ENCODE results near the gene LAMA3. TPM values are rescaled to one million over a fixed set of nuclear protein-coding genes. Genes with fewer than 3 reads are reported as not detected.

Gene LAMA3
- total RNA-seq, 1 experiment from 2014 or later: 5.6 TPM

- Histone ChIP-seq H3K27ac (ENCODE audit: low read depth, low read length) (no peak overlapping the region), H2AFZ (ENCODE audit: low read depth, low read length, poor library complexity, severe bottlenecking) (no peak overlapping the region), H3K4me3 (replicated peaks in 1 of 2; ENCODE audit: low read depth in 1 of 2, low read length in 2 of 2) (no peak overlapping the region), H3K4me1 (ENCODE audit: control insufficient read depth in 1 of 2, insufficient read depth in 2 of 2, low read length in 2 of 2) (peaks cover 12 to 28% of the 10 kb centered on the region in 2 experiments), H3K4me2 (ENCODE audit: low read length) (no peak overlapping the region), H4K20me1 (ENCODE audit: insufficient read depth) (no peaks in the 10 kb centered on the region), H3K79me2 (ENCODE audit: insufficient read depth, low read length) (no peaks in the 10 kb centered on the region), H3K36me3 (ENCODE audit: control insufficient read depth in 1 of 2, insufficient read depth in 2 of 2, low read length in 2 of 2) (no peaks in the 10 kb centered on the region), H3K9ac (ENCODE audit: low read length) (no peak overlapping the region), H3K9me3 (ENCODE audit: control insufficient read depth in 1 of 2, insufficient read depth in 1 of 2, low read depth in 1 of 2, low read length in 2 of 2) (no peaks in the 10 kb centered on the region), H3K27me3 (ENCODE audit: insufficient read depth, low read length) (no peaks in the 10 kb centered on the region), H3K9me2 (ENCODE audit: insufficient read depth) (no peaks in the 10 kb centered on the region)
- no peak for TF ChIP-seq JUND (IDR thresholded peaks at IDR 0.05)
- no peak for TF ChIP-seq ATF3 (IDR thresholded peaks at IDR 0.05)
- no peak for TF ChIP-seq ZNF274 (IDR thresholded peaks at IDR 0.05; ENCODE audit: low read depth, low read length)
- no peak for TF ChIP-seq CEBPB (IDR thresholded peaks at IDR 0.05; ENCODE audit: low read depth)
- no peak for TF ChIP-seq POLR2AphosphoS5 (IDR thresholded peaks at IDR 0.05; ENCODE audit: low read depth, low read length)
- TF ChIP-seq EZH2phosphoT487 (IDR thresholded peaks at IDR 0.05; ENCODE audit: borderline replicate concordance): no peak
- no peak for TF ChIP-seq ZFX (IDR thresholded peaks at IDR 0.05)
- ChIA-PET RAD21 (ENCODE audit: low non-redundant PET in 1 of 2, low total read pairs in 2 of 2, uncharacterized antibody in 2 of 2, unreplicated experiment in 2 of 2) (no interaction called here), POLR2A (interaction anchor here (2.1 kb wide), 1 partner anchor 80 kb away, joined by 4 read pairs; no protein-coding TSS in a partner anchor), CTCF (no interaction called here)
- DNase-seq (ENCODE audit: low read depth, low spot score) (no peak), ATAC-seq (no peak)
- intact Hi-C loops (cut with micrococcal nuclease): loop anchor here (10.0 kb wide), 1 partner anchor 408 kb away; no protein-coding TSS in a partner anchor
- no TSS peak for BruUV-seq (replicated peaks)
These were observed 17.9 kb downstream of the LAMA3 start for GRCh38 chr18:23706971-23707640.

- no peak overlapping the region for H3K27ac ChIP-seq (ENCODE audit: low read depth, low read length)
- ChIA-PET CTCF (interaction anchor here (0.8 to 1.2 kb wide), 2 partner anchors 88 to 212 kb away, joined by 4 to 5 read pairs; no protein-coding TSS in a partner anchor), RAD21 (ENCODE audit: low non-redundant PET in 1 of 2, low total read pairs in 2 of 2, uncharacterized antibody in 2 of 2, unreplicated experiment in 2 of 2) (interaction anchor here in 1 of 2 experiments (0.6 kb wide), 1 partner anchor 912 kb away, joined by 3 read pairs; no protein-coding TSS in a partner anchor), POLR2A (interaction anchor here (0.7 kb wide), 1 partner anchor 211 kb away, joined by 3 read pairs; no protein-coding TSS in a partner anchor)
- BruUV-seq (replicated peaks): no TSS peak
- H3K4me2 ChIP-seq (ENCODE audit: low read length): peak overlapping the region; percentile 23; the same call in 1 of the 2 replicates
- no peaks in the 10 kb centered on the region for H4K20me1 ChIP-seq (ENCODE audit: insufficient read depth)
- peak overlapping the region; percentile 50 for H2AFZ ChIP-seq (ENCODE audit: low read depth, low read length, poor library complexity, severe bottlenecking)
- DNase-seq (ENCODE audit: low read depth, low spot score): peak; percentile 48
- intact Hi-C loops (cut with micrococcal nuclease): no loop called here
- no peak overlapping the region for H3K4me3 ChIP-seq (replicated peaks in 1 of 2; ENCODE audit: low read depth in 1 of 2, low read length in 2 of 2)
- H3K9me2 ChIP-seq (ENCODE audit: insufficient read depth): no peaks in the 10 kb centered on the region
- H3K4me1 ChIP-seq (ENCODE audit: control insufficient read depth in 1 of 2, insufficient read depth in 2 of 2, low read length in 2 of 2): peaks cover 4 to 15% of the 10 kb centered on the region in 2 experiments
- peak; percentile 53 for ATAC-seq
- H3K9me3 ChIP-seq (ENCODE audit: control insufficient read depth in 1 of 2, insufficient read depth in 1 of 2, low read depth in 1 of 2, low read length in 2 of 2): no peaks in the 10 kb centered on the region
- H3K27me3 ChIP-seq (ENCODE audit: insufficient read depth, low read length): no peaks in the 10 kb centered on the region
- no peaks in the 10 kb centered on the region for H3K79me2 ChIP-seq (ENCODE audit: insufficient read depth, low read length)
- no peak overlapping the region for H3K9ac ChIP-seq (ENCODE audit: low read length)
- no peaks in the 10 kb centered on the region for H3K36me3 ChIP-seq (ENCODE audit: control insufficient read depth in 1 of 2, insufficient read depth in 2 of 2, low read length in 2 of 2)
- no peak for TF ChIP-seq JUND (IDR thresholded peaks at IDR 0.05)
- no peak for TF ChIP-seq ZFX (IDR thresholded peaks at IDR 0.05)
- TF ChIP-seq CEBPB (IDR thresholded peaks at IDR 0.05; ENCODE audit: low read depth): no peak
- TF ChIP-seq, protein P1, sequence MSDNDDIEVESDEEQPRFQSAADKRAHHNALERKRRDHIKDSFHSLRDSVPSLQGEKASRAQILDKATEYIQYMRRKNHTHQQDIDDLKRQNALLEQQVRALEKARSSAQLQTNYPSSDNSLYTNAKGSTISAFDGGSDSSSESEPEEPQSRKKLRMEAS (IDR thresholded peaks at IDR 0.05): peak; percentile 31; the same call in 1 of the 2 replicates
- TF ChIP-seq, protein P2, sequence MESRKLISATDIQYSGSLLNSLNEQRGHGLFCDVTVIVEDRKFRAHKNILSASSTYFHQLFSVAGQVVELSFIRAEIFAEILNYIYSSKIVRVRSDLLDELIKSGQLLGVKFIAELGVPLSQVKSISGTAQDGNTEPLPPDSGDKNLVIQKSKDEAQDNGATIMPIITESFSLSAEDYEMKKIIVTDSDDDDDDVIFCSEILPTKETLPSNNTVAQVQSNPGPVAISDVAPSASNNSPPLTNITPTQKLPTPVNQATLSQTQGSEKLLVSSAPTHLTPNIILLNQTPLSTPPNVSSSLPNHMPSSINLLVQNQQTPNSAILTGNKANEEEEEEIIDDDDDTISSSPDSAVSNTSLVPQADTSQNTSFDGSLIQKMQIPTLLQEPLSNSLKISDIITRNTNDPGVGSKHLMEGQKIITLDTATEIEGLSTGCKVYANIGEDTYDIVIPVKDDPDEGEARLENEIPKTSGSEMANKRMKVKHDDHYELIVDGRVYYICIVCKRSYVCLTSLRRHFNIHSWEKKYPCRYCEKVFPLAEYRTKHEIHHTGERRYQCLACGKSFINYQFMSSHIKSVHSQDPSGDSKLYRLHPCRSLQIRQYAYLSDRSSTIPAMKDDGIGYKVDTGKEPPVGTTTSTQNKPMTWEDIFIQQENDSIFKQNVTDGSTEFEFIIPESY (IDR thresholded peaks at IDR 0.05; ENCODE audit: extremely low read depth, insufficient replicate concordance, low read length): no peak
- no peak for TF ChIP-seq EZH2 (IDR thresholded peaks at IDR 0.05)
- no peak for TF ChIP-seq TCF7L2 (IDR thresholded peaks at IDR 0.05; ENCODE audit: borderline replicate concordance, extremely low read depth, insufficient read depth, insufficient read length)
- TF ChIP-seq POLR2A (IDR thresholded peaks at IDR 0.05; ENCODE audit: borderline replicate concordance, extremely low read depth, insufficient read depth, insufficient read length): no peak
- 0 out of 2 replicates have a peak, but pooled peaks have one; percentile 9 for TF ChIP-seq RAD21 (IDR thresholded peaks at IDR 0.05; ENCODE audit: low read depth)
- TF ChIP-seq SP1 (IDR thresholded peaks at IDR 0.05; ENCODE audit: low read depth): peak; percentile 32; the same call in 1 of the 2 replicates
- no peak for TF ChIP-seq EGR1 (IDR thresholded peaks at IDR 0.05; ENCODE audit: low read depth)
- TF ChIP-seq YY1 (IDR thresholded peaks at IDR 0.05; ENCODE audit: extremely low read depth, insufficient replicate concordance, low read depth, low read length): no peak
- TF ChIP-seq ELF1 (IDR thresholded peaks at IDR 0.05; ENCODE audit: borderline replicate concordance, low read depth): no peak
- peak; percentile 28; the same call in 1 of the 2 replicates for TF ChIP-seq FOSL1 (IDR thresholded peaks at IDR 0.05; ENCODE audit: low read depth)
- no peak for TF ChIP-seq ZNF274 (IDR thresholded peaks at IDR 0.05; ENCODE audit: low read depth, low read length)
These were observed 20.8 kb downstream of the LAMA3 start for GRCh38 chr18:23710068-23710527.

Data from HCT116 (cell line).